ENCODE results near the gene ITSN1. TPM values are rescaled to one million over a fixed set of nuclear protein-coding genes. Genes with fewer than 3 reads are reported as not detected.

Gene ITSN1
- total RNA-seq, 4 donors from 2014 or later: 33.0 to 50.5 (median 45.9) TPM

DNA sequence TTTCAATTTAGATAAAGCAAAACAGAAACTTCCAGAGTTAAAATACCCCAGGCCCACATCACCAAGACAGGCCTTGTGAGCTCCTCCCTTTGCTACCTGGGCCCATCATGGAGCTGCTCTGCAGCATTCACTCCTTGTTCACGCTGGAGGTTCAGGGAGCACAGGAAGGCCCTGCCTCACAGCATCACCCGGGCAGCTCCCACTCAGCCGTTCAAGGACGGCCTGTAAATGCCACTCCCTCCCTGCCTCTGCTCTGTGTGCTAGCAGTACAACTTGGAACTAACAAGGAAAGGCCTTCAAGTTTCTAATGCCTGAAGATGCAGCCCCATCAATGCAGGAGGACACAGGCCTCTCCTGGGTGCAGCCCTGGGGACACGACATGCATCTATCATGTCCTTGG, 261.7 kb downstream of the ITSN1 start:
- H3K4me3 ChIP-seq: no peak overlapping the region
- TF ChIP-seq POLR2AphosphoS5 (IDR thresholded peaks at IDR 0.05): no peak
- TF ChIP-seq, protein P1, sequence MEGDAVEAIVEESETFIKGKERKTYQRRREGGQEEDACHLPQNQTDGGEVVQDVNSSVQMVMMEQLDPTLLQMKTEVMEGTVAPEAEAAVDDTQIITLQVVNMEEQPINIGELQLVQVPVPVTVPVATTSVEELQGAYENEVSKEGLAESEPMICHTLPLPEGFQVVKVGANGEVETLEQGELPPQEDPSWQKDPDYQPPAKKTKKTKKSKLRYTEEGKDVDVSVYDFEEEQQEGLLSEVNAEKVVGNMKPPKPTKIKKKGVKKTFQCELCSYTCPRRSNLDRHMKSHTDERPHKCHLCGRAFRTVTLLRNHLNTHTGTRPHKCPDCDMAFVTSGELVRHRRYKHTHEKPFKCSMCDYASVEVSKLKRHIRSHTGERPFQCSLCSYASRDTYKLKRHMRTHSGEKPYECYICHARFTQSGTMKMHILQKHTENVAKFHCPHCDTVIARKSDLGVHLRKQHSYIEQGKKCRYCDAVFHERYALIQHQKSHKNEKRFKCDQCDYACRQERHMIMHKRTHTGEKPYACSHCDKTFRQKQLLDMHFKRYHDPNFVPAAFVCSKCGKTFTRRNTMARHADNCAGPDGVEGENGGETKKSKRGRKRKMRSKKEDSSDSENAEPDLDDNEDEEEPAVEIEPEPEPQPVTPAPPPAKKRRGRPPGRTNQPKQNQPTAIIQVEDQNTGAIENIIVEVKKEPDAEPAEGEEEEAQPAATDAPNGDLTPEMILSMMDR (IDR thresholded peaks at IDR 0.05): no peak
- H3K27me3 ChIP-seq: no peaks in the 10 kb centered on the region
- 20 to 83% methylated on average over 1 to 2 of the region's 5 CpGs for WGBS, 2 donors (ENCODE audit: low coverage in 1 of 2)
- H3K4me1 ChIP-seq: peaks cover 0 to 22% (median 0%) of the 10 kb centered on the region in 3 donors
- H3K27ac ChIP-seq: peak overlapping the region in 1 of 4 donors; percentile 36
- H3K36me3 ChIP-seq: peaks cover 6 to 76% of the 10 kb centered on the region in 2 donors
- ATAC-seq: no peak
- no peaks in the 10 kb centered on the region for H3K9me3 ChIP-seq

DNA sequence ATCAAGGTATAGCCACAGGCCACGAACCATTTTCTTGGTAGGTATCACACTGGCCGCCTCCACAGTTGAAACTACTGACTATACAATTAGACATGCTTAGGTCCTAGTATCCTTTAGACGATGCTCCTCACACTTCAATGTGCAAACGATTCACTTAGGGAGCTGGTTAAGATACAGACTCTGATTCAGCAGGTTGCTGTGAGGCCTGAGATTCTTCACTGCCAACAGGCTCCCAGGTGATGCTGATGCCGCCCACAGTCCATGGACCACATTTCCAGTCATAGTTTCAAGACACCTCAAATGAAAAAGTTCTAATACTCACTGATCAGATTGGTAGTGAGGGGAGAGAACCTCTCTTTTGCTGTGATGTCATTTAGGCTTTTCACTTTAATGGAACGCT, 266.5 kb downstream of the ITSN1 start:
- WGBS, 2 donors (ENCODE audit: low coverage in 1 of 2): 70 to 75% methylated on average over 4 to 5 of the region's 6 CpGs
- no peak for ATAC-seq

DNA sequence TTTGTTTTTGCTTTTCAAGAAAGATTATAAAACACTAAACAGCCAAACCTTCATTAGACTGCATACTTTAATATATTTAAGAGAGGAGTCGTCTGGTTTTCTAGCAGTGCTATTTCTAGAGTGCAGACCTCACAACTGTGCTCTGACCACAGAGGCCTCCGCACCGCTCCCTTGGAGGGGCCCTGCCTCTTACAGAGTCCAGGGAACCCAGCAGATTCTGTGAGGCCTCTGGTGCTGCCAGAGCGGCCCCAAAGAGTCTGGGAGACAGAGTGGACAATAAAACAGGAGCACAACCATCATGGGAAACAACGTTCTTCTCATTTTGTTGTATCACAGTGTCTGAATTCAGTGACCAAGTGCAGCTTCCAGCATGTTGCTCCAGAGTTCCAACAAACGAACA, 267.5 kb downstream of the ITSN1 start:
- H3K27me3 ChIP-seq: no peaks in the 10 kb centered on the region
- H3K27ac ChIP-seq: no peak overlapping the region
- peaks cover 6 to 86% of the 10 kb centered on the region in 2 donors for H3K36me3 ChIP-seq
- WGBS, 2 donors (ENCODE audit: low coverage in 1 of 2): 60 to 78% methylated on average over 1 to 6 of the region's 6 CpGs
- H3K9me3 ChIP-seq: no peaks in the 10 kb centered on the region
- H3K4me1 ChIP-seq: peaks cover 0 to 27% (median 7%) of the 10 kb centered on the region in 3 donors
- no peak overlapping the region for H3K4me3 ChIP-seq
- TF ChIP-seq POLR2A (IDR thresholded peaks at IDR 0.05): no peak
- TF ChIP-seq, protein P1 (IDR thresholded peaks at IDR 0.05): no peak
- no peak for TF ChIP-seq POLR2AphosphoS5 (IDR thresholded peaks at IDR 0.05)
- ATAC-seq: no peak

More for the DNA sequence above, 266.5 kb downstream of the ITSN1 start:
- Histone ChIP-seq H3K9me3 (no peaks in the 10 kb centered on the region), H3K4me3 (no peak overlapping the region), H3K27ac (no peak overlapping the region), H3K4me1 (peaks cover 0 to 17% (median 0%) of the 10 kb centered on the region in 3 donors), H3K27me3 (no peaks in the 10 kb centered on the region), H3K36me3 (peaks cover 6 to 94% of the 10 kb centered on the region in 2 donors)
- TF ChIP-seq EP300 (IDR thresholded peaks at IDR 0.05): no peak
- TF ChIP-seq POLR2AphosphoS5 (IDR thresholded peaks at IDR 0.05): no peak
- TF ChIP-seq POLR2A (IDR thresholded peaks at IDR 0.05): no peak
- TF ChIP-seq, protein P1 (IDR thresholded peaks at IDR 0.05): no peak

DNA sequence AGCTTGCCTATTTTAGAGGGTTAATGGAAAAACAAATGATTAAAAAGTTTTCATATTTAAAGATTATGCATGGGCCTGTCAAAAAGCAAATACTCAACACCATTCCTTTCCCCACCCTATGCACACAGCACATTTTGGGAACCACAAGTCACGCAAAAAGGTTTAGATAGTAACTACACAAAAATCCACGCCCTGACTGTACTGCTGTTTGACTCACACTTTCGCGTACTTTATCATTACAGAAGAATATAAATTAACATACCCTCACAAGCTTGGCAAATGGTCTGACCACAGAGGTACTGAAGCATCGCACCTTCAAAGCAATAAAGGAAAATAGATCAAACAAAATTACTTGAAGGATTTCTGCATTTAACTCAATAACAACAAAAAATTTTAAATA, 271.9 kb downstream of the ITSN1 start:
- H3K27ac ChIP-seq: no peak overlapping the region
- H3K27me3 ChIP-seq: no peaks in the 10 kb centered on the region
- peaks cover 0 to 36% (median 9%) of the 10 kb centered on the region in 3 donors for H3K4me1 ChIP-seq
- no peak for ATAC-seq
- H3K36me3 ChIP-seq: peaks cover 0 to 41% of the 10 kb centered on the region in 2 donors
- TF ChIP-seq POLR2A (IDR thresholded peaks at IDR 0.05): no peak
- TF ChIP-seq POLR2AphosphoS5 (IDR thresholded peaks at IDR 0.05): no peak
- TF ChIP-seq, protein P1 (IDR thresholded peaks at IDR 0.05): no peak
- TF ChIP-seq EP300 (IDR thresholded peaks at IDR 0.05): no peak
- H3K4me3 ChIP-seq: peak overlapping the region in 1 of 2 donors; percentile 74
- no peaks in the 10 kb centered on the region for H3K9me3 ChIP-seq
- 74 to 95% methylated on average over 5 of the region's 5 CpGs for WGBS, 2 donors (ENCODE audit: low coverage in 1 of 2)

DNA sequence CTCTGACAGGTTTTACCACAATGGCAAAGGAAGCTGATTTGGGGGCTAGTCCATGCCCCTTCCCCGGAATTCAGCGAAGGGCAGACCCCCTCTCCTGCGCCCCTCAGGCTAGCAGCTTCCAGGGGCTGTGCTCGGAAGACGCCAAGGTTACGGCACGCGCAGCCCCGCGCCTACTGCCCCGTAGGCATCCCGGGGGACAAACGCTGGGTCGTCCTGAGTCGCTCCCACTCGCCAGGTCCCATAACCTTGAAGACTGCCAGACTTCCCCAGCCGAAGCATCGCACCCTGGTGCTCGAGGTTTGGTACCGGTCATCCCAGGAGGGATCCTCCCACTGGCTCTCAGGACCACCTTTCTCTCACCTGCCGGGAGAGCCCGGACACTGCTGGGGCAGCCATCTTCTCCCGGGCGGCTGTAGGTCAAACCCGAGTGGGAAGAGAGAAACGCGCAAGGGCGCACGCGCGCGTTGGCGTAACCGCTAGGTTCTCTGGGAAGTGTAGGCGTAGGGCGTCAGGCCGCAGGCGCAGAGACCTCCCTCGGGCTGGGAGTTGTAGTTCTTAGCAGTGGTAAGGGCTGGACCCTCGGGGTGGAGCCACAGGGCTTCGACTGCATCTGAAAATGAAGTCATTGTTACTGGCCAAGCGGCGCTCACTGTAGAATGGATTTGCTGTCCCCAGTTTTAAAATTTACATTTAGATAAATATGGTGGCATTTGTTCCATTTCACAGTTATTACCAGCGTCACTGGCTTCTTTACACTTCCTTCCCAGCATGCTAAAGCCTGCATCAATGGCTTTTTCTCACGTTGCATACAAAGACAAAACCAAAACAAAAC, 273.3 kb downstream of the ITSN1 start, which contains the start of gene ATP5PO:
Gene ATP5PO (minus strand): TSS at position 437 of the 832 bp plus-strand sequence. CDS start 41 bp downstream, at position 396.
- 0 to 1% methylated on average over 9 to 12 of the region's 45 CpGs for WGBS, 2 donors (ENCODE audit: low coverage in 1 of 2)
- no peaks in the 10 kb centered on the region for H3K9me3 ChIP-seq
- peak within 1 kb of the TSS; percentile 61 to 92 (median 86) for H3K27ac ChIP-seq
- peak within 1 kb of the TSS; percentile 59 to 74 for H3K4me3 ChIP-seq
- H3K4me1 ChIP-seq: peaks cover 0 to 29% (median 9%) of the 10 kb centered on the region in 3 donors
- peaks cover 0 to 27% of the 10 kb centered on the region in 2 donors for H3K36me3 ChIP-seq
- ATAC-seq: peak; percentile 100
- no peaks in the 10 kb centered on the region for H3K27me3 ChIP-seq
- TF ChIP-seq EP300 (IDR thresholded peaks at IDR 0.05) (no peak), POLR2AphosphoS5 (IDR thresholded peaks at IDR 0.05) (peak; percentile 84), POLR2A (IDR thresholded peaks at IDR 0.05) (peak; percentile 64 to 68)
- TF ChIP-seq, protein P1 (IDR thresholded peaks at IDR 0.05): no peak
